ENCODE measurements around the gene NRL. TPM values are rescaled to one million over a fixed set of nuclear protein-coding genes. Genes with fewer than 3 reads are reported as not detected.

The NRL gene
- total RNA-seq, 4 donors from 2014 or later, result 2.2 to 2.9 (median 2.3) TPM

GRCh38 chr14:24070285-24071143, 44.2 kb downstream of the NRL start:
- H3K4me1 ChIP-seq, result peaks cover 7% of the 10 kb centered on the region
- H3K36me3 ChIP-seq, result no peaks in the 10 kb centered on the region
- DNase-seq (ENCODE audit: low spot score in 2 of 2), result no peak
- no peaks in the 10 kb centered on the region for H3K9me3 ChIP-seq
- no peak overlapping the region for H3K27ac ChIP-seq
- peaks cover 8% of the 10 kb centered on the region for H3K27me3 ChIP-seq
- WGBS, result 73% methylated on average over 10 of the region's 10 CpGs
- no peak for TF ChIP-seq EP300 (IDR thresholded peaks at IDR 0.05)
- no peak for TF ChIP-seq POLR2A (IDR thresholded peaks at IDR 0.05)
- TF ChIP-seq, protein P1, sequence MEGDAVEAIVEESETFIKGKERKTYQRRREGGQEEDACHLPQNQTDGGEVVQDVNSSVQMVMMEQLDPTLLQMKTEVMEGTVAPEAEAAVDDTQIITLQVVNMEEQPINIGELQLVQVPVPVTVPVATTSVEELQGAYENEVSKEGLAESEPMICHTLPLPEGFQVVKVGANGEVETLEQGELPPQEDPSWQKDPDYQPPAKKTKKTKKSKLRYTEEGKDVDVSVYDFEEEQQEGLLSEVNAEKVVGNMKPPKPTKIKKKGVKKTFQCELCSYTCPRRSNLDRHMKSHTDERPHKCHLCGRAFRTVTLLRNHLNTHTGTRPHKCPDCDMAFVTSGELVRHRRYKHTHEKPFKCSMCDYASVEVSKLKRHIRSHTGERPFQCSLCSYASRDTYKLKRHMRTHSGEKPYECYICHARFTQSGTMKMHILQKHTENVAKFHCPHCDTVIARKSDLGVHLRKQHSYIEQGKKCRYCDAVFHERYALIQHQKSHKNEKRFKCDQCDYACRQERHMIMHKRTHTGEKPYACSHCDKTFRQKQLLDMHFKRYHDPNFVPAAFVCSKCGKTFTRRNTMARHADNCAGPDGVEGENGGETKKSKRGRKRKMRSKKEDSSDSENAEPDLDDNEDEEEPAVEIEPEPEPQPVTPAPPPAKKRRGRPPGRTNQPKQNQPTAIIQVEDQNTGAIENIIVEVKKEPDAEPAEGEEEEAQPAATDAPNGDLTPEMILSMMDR (IDR thresholded peaks at IDR 0.05), result no peak
- TF ChIP-seq POLR2AphosphoS5 (IDR thresholded peaks at IDR 0.05), result no peak
- no peak overlapping the region for H3K4me3 ChIP-seq

GRCh38 chr14:24069411-24069735, 45.4 kb downstream of the NRL start:
- Histone ChIP-seq H3K4me1 (peaks cover 7% of the 10 kb centered on the region), H3K9me3 (no peaks in the 10 kb centered on the region), H3K27ac (no peak overlapping the region), H3K36me3 (no peaks in the 10 kb centered on the region), H3K27me3 (peaks cover 8% of the 10 kb centered on the region), H3K4me3 (no peak overlapping the region)
- DNase-seq (ENCODE audit: low spot score in 2 of 2), result no peak
- 93% methylated on average over 4 of the region's 6 CpGs for WGBS
- TF ChIP-seq, protein P1 (IDR thresholded peaks at IDR 0.05), result no peak
- no peak for TF ChIP-seq POLR2AphosphoS5 (IDR thresholded peaks at IDR 0.05)
- no peak for TF ChIP-seq POLR2A (IDR thresholded peaks at IDR 0.05)
- TF ChIP-seq EP300 (IDR thresholded peaks at IDR 0.05), result no peak

DNA sequence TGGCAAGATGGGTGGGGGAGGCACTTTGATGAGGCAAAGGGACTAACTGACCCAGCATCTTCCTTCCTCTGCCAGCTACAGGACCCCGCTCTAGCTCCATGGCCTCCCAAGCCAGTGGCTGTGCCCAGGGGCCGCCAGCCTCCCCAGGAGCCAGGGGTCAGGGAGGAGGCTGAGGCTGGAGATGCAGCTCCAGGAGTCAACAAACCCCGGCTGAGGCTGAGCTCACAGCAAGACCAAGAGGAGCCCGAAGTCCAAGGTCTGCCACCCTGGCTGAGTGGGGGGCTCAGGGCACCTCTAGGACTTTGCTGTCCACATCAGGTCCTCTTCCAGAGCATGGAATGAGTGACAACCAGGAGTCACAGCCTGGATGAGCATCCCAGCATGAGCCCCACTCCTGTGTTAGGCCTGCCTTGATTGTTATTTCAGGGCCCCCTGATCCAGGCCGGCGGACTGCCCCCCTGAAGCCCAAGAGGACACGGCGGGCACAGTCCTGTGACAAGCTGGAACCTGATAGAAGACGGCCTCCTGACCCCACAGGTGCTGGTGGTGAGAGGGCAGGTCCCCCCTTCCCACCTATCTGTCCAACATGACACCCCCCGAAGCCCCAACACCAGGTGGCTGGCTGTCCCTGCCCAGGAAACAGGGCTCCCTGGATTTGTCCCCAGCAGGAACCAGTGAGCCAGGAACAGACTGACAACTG, 45.9 kb downstream of the NRL start:
- Histone ChIP-seq H3K4me3 (no peak overlapping the region), H3K36me3 (no peaks in the 10 kb centered on the region), H3K9me3 (no peaks in the 10 kb centered on the region), H3K27ac (no peak overlapping the region), H3K4me1 (peaks cover 7% of the 10 kb centered on the region), H3K27me3 (peaks cover 8% of the 10 kb centered on the region)
- TF ChIP-seq POLR2A (IDR thresholded peaks at IDR 0.05) (no peak), EP300 (IDR thresholded peaks at IDR 0.05) (no peak), POLR2AphosphoS5 (IDR thresholded peaks at IDR 0.05) (no peak)
- TF ChIP-seq, protein P1 (IDR thresholded peaks at IDR 0.05), result no peak
- DNase-seq (ENCODE audit: low spot score in 2 of 2), result no peak
- 100% methylated on average over 3 of the region's 10 CpGs for WGBS

- Histone ChIP-seq H3K27me3 (peaks cover 5% of the 10 kb centered on the region), H3K27ac (no peak overlapping the region), H3K4me1 (peaks cover under 1% of the 10 kb centered on the region), H3K36me3 (no peaks in the 10 kb centered on the region), H3K4me3 (no peak overlapping the region), H3K9me3 (no peaks in the 10 kb centered on the region)
- WGBS, result 95% methylated on average over 8 of the region's 12 CpGs
- TF ChIP-seq, protein P1 (IDR thresholded peaks at IDR 0.05), result no peak
- TF ChIP-seq EP300 (IDR thresholded peaks at IDR 0.05), result no peak
- no peak for TF ChIP-seq POLR2AphosphoS5 (IDR thresholded peaks at IDR 0.05)
- TF ChIP-seq POLR2A (IDR thresholded peaks at IDR 0.05), result no peak
- DNase-seq (ENCODE audit: low spot score in 2 of 2), result no peak
Measured at GRCh38 chr14:24067133-24068082, 47.3 kb downstream of the NRL start.
